ENCODE data around the gene SLC35C1. TPM values are rescaled to one million over a fixed set of nuclear protein-coding genes. Genes with fewer than 3 reads are reported as not detected.

SLC35C1 gene
- total RNA-seq, 1 experiment from 2014 or later = 15.6 TPM

DNA sequence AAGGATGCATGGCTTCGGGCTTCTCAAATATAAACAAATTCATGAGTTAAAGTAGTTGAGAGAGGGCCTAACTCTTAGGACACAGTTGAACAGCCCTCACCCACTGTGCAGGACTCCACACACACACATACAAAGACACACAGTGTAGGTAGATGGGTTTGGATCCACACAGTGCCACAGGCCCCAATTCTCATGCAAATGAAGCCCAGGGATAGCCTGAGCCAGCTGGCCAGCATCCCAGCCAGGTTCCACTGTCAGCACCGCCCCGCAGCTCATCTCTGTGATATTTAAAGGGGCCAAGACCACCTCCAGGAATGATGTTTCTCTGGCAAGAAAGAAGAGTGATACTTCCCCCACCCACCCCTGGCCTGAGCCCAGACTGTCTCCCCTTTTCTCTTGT, 11.7 kb downstream of the SLC35C1 start:
- H3K9me3 ChIP-seq (ENCODE audit: insufficient read depth, low read depth) = no peaks in the 10 kb centered on the region
- H3K27me3 ChIP-seq (ENCODE audit: insufficient read depth, low read depth) = no peaks in the 10 kb centered on the region
- no peaks in the 10 kb centered on the region for H3K36me3 ChIP-seq (ENCODE audit: low read depth)
- no peaks in the 10 kb centered on the region for H3F3A ChIP-seq (ENCODE audit: insufficient read depth, low read depth)
- H3K9me2 ChIP-seq (ENCODE audit: insufficient read depth) = no peaks in the 10 kb centered on the region
- H3K79me2 ChIP-seq (ENCODE audit: low read depth) = no peaks in the 10 kb centered on the region
- H2AFZ ChIP-seq = no peak overlapping the region
- H3K4me3 ChIP-seq = no peak overlapping the region
- H3K4me1 ChIP-seq (replicated peaks; ENCODE audit: insufficient read depth) = no peaks in the 10 kb centered on the region
- BruUV-seq (replicated peaks) = no TSS peak
- no peak overlapping the region for H3K4me2 ChIP-seq
- intact Hi-C loops (cut with micrococcal nuclease; ENCODE audit: unreplicated experiment) = no loop called here
- no peak overlapping the region for H3K27ac ChIP-seq
- CTCF ChIA-PET = interaction anchor here (1.5 kb wide), 1 partner anchor 45 kb away, joined by 4 read pairs; no protein-coding TSS in a partner anchor
- H4K20me1 ChIP-seq (ENCODE audit: insufficient read depth) = no peaks in the 10 kb centered on the region
- no peak for TF ChIP-seq EZH2 (IDR thresholded peaks at IDR 0.05; ENCODE audit: low read depth)
- TF ChIP-seq, protein P1, sequence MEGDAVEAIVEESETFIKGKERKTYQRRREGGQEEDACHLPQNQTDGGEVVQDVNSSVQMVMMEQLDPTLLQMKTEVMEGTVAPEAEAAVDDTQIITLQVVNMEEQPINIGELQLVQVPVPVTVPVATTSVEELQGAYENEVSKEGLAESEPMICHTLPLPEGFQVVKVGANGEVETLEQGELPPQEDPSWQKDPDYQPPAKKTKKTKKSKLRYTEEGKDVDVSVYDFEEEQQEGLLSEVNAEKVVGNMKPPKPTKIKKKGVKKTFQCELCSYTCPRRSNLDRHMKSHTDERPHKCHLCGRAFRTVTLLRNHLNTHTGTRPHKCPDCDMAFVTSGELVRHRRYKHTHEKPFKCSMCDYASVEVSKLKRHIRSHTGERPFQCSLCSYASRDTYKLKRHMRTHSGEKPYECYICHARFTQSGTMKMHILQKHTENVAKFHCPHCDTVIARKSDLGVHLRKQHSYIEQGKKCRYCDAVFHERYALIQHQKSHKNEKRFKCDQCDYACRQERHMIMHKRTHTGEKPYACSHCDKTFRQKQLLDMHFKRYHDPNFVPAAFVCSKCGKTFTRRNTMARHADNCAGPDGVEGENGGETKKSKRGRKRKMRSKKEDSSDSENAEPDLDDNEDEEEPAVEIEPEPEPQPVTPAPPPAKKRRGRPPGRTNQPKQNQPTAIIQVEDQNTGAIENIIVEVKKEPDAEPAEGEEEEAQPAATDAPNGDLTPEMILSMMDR (conservative IDR thresholded peaks at IDR 0.05) = no peak
- DNase-seq = no peak
- POLR2A ChIA-PET (ENCODE audit: unreplicated experiment) = no interaction called here

DNA sequence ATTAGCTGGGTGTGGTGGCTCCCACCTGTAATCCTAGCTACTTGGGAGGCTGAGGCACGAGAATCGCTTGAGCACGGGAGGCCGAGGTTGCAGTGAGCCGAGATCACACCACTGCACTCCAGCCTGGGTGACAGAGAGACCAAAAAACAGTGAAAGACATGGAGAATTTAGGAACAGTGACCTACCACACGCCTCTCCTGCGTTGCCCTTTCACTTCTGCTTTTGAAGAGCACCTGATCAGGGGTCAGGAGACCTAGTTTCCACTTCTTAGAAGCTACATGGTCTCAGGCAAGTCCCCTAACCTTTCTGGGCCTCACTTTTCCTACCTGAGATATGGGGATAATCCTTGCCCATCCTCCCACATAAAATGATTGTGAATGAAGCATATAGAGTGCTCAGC, 12.2 kb downstream of the SLC35C1 start:
- peaks cover 3% of the 10 kb centered on the region; the same call in 1 of the 2 replicates for H3K4me1 ChIP-seq (replicated peaks; ENCODE audit: insufficient read depth)
- H3K79me2 ChIP-seq (ENCODE audit: low read depth) = no peaks in the 10 kb centered on the region
- POLR2A ChIA-PET (ENCODE audit: unreplicated experiment) = interaction anchor here (0.5 kb wide), 1 partner anchor 11 kb away, joined by 4 read pairs; no protein-coding TSS in a partner anchor
- no peaks in the 10 kb centered on the region for H4K20me1 ChIP-seq (ENCODE audit: insufficient read depth)
- no peaks in the 10 kb centered on the region for H3K36me3 ChIP-seq (ENCODE audit: low read depth)
- no peak for TF ChIP-seq EZH2 (IDR thresholded peaks at IDR 0.05; ENCODE audit: low read depth)
- TF ChIP-seq, protein P1 (conservative IDR thresholded peaks at IDR 0.05) = no peak
- H2AFZ ChIP-seq = no peak overlapping the region
- BruUV-seq (replicated peaks) = no TSS peak
- no peaks in the 10 kb centered on the region; the same call in 1 of the 2 replicates for H3F3A ChIP-seq (ENCODE audit: insufficient read depth, low read depth)
- no peak overlapping the region for H3K4me2 ChIP-seq
- no peaks in the 10 kb centered on the region for H3K9me2 ChIP-seq (ENCODE audit: insufficient read depth)
- H3K27me3 ChIP-seq (ENCODE audit: insufficient read depth, low read depth) = no peaks in the 10 kb centered on the region
- H3K9me3 ChIP-seq (ENCODE audit: insufficient read depth, low read depth) = no peaks in the 10 kb centered on the region
- H3K4me3 ChIP-seq = no peak overlapping the region
- intact Hi-C loops (cut with micrococcal nuclease; ENCODE audit: unreplicated experiment) = no loop called here
- no peak for DNase-seq
- CTCF ChIA-PET = no interaction called here
- no peak overlapping the region for H3K27ac ChIP-seq

DNA sequence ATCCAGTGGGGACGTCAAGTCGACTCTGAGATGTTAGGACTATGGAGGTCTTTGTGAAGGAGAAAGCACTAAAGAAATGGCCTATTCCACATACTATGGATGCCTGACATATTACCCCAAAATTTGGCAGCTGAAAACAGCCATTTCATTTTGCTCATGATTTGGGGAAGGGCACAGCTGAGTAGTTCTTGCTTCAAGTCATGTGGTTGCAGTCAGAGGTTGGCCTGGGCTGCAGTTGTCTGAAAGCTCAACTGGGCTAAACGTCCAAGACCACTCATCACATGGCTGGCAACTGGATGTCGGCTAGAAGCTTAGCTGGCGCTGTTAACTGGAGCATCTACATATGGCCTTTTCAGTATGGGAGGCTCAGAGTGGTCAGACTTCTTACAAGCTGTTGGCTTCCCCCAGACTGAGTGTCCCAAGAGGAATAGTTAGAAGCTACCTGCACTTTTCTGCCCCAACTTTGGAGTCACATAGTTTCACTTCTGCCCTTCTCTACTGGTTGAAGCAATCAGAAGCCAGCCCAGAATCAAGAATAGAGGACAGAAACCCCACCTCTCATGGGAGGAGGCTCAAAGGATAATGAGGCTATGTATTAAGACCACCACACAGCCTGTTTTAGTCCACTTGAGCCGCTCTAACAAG, 14.1 kb downstream of the SLC35C1 start:
- no peak overlapping the region for H3K27ac ChIP-seq
- no peak overlapping the region for H3K4me3 ChIP-seq
- H3K9me3 ChIP-seq (ENCODE audit: insufficient read depth, low read depth) = no peaks in the 10 kb centered on the region
- H4K20me1 ChIP-seq (ENCODE audit: insufficient read depth) = no peaks in the 10 kb centered on the region
- ChIA-PET CTCF (no interaction called here), POLR2A (ENCODE audit: unreplicated experiment) (no interaction called here)
- no peak overlapping the region for H2AFZ ChIP-seq
- no peak for DNase-seq
- no peaks in the 10 kb centered on the region for H3K36me3 ChIP-seq (ENCODE audit: low read depth)
- H3K4me2 ChIP-seq = no peak overlapping the region
- intact Hi-C loops (cut with micrococcal nuclease; ENCODE audit: unreplicated experiment) = no loop called here
- H3K4me1 ChIP-seq (replicated peaks; ENCODE audit: insufficient read depth) = peaks cover 22% of the 10 kb centered on the region
- no TSS peak for BruUV-seq (replicated peaks)
- no peaks in the 10 kb centered on the region for H3K9me2 ChIP-seq (ENCODE audit: insufficient read depth)
- no peaks in the 10 kb centered on the region for H3K79me2 ChIP-seq (ENCODE audit: low read depth)
- TF ChIP-seq, protein P1 (conservative IDR thresholded peaks at IDR 0.05) = no peak
- no peak for TF ChIP-seq EZH2 (IDR thresholded peaks at IDR 0.05; ENCODE audit: low read depth)
- H3F3A ChIP-seq (ENCODE audit: insufficient read depth, low read depth) = peaks cover 18% of the 10 kb centered on the region; the same call in 1 of the 2 replicates
- no peaks in the 10 kb centered on the region for H3K27me3 ChIP-seq (ENCODE audit: insufficient read depth, low read depth)
